Inflammatory macrophage (primary cell): ENCODE measurements around the gene SLCO1B1.

ENCODE experiments used
- DNase-seq, 2 donors: peaks; one replicate each; pipeline ENCODE4 v3.0.0-alpha.2; 2020 to 2022

Gene SLCO1B1

GRCh38 chr12:21221072-21221471, 90.1 kb downstream of the SLCO1B1 start:
- DNase-seq, result no peak

GRCh38 chr12:21221778-21222177, 90.8 kb downstream of the SLCO1B1 start:
- no peak for DNase-seq

GRCh38 chr12:21223930-21224329, 92.9 kb downstream of the SLCO1B1 start:
- DNase-seq, result no peak

GRCh38 chr12:21234395-21234794, 103.4 kb downstream of the SLCO1B1 start:
- DNase-seq, result no peak

DNA sequence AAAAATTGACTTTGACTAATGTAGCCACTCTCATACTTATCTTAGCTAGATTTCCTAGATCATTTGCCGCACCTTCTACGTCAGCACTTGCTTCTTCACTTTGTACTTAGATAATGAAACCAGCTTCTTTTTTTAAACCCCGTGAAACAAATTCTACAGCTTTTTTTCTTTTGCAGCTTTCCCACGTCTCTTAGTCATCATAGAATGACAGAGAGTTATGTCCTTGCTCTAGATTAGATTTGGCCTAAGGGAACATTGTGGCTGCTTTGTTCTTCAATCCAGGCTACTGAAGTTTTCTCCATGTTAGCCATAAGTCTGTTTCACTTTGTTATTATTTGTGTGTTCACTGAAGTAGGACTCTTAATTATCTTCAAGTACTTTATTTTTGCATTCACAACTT, 108.9 kb downstream of the SLCO1B1 start:
- DNase-seq, result no peak

GRCh38 chr12:21248679-21249078, 117.7 kb downstream of the SLCO1B1 start:
- DNase-seq, result no peak

- no peak for DNase-seq
These were observed 121.1 kb downstream of the SLCO1B1 start for GRCh38 chr12:21252070-21252469.

DNA sequence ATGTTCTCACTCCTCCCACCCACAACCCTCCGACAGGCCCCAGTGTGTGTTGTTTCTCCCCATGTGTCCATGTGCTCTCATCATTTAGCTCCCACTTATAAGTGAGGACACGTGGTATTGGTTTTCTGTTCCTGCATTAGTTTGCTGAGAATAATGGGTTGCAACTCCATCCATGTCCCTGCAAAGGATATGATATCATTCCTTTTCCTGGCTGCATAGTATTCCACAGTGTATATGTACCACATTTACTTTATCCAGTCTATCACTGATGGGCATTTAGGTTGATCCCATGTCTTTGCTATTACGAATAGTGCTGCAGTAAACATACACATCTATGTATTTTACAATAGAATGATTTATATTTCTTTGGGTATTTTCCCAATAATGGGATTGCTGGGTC, 126.2 kb downstream of the SLCO1B1 start:
- DNase-seq, result no peak

GRCh38 chr12:21264232-21264631, 133.2 kb downstream of the SLCO1B1 start:
- no peak for DNase-seq

- DNase-seq, result peak; percentile 1 to 25
These were observed 134.9 kb downstream of the SLCO1B1 start for GRCh38 chr12:21265932-21266331.

DNA sequence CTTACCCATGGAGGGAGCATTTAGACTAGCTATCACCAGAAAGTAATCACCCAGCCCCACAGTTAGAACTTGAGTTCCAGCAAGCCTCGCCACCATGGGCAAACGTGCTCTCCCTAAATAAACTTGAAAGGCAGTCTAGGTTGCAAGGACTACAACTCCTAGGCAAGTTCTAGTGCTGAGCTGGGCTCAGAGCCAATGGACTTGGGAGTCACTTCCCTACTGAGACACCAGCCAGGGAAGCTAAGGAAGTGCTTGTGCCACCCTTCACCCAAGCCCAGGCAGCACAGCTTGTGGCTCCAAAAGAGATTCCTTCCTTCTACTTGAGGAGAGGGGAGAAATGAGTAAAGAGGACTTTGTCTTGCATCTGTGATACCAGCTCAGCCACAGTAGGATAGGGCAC, 145.8 kb downstream of the SLCO1B1 start:
- DNase-seq, result peak in 1 of 2 donors; percentile 3
